Activated T-cell treated with anti-CD3 and anti-CD28 coated beads for 48 hours (primary cell): ENCODE results near the gene CLIP2.
"Not testable (repeated sequence)": the region's sequence is repeated elsewhere in the genome, so short reads cannot be mapped to it uniquely, and the experiment has no call there.

ENCODE experiments used
- DNase-seq: peaks from one replicate; pipeline ENCODE4 v3.0.0-alpha.2; 2020; ENCODE audit warnings: low read depth

The CLIP2 gene

GRCh38 chr7:74372511-74373111, 83.4 kb downstream of the CLIP2 start:
- no peak for DNase-seq

GRCh38 chr7:74373536-74373935, 84.3 kb downstream of the CLIP2 start:
- DNase-seq, result no peak

- no peak for DNase-seq
Measured at GRCh38 chr7:74375726-74376220, 86.6 kb downstream of the CLIP2 start.

- DNase-seq, result no peak
Measured at GRCh38 chr7:74376256-74377036, 87.2 kb downstream of the CLIP2 start.

- no peak for DNase-seq
Measured at GRCh38 chr7:74379938-74380337, 90.7 kb downstream of the CLIP2 start.

- DNase-seq, result no peak
Measured at GRCh38 chr7:74380720-74381119, 91.5 kb downstream of the CLIP2 start.

- not testable (repeated sequence) for DNase-seq
Measured at GRCh38 chr7:74384086-74384485, 94.9 kb downstream of the CLIP2 start.

- DNase-seq, result not testable (repeated sequence)
Measured at GRCh38 chr7:74384854-74385253, 95.6 kb downstream of the CLIP2 start.

GRCh38 chr7:74387606-74388005, 98.4 kb downstream of the CLIP2 start:
- no peak for DNase-seq

- no peak for DNase-seq
Measured at GRCh38 chr7:74388880-74389415, 99.7 kb downstream of the CLIP2 start.

GRCh38 chr7:74393722-74394121, 104.5 kb downstream of the CLIP2 start:
- not testable (repeated sequence) for DNase-seq

- not testable (repeated sequence) for DNase-seq
Measured at GRCh38 chr7:74394601-74395000, 105.4 kb downstream of the CLIP2 start.

- no peak for DNase-seq
Measured at GRCh38 chr7:74395745-74396311, 106.6 kb downstream of the CLIP2 start.

GRCh38 chr7:74396993-74397392, 107.8 kb downstream of the CLIP2 start:
- no peak for DNase-seq

- no peak for DNase-seq
Measured at GRCh38 chr7:74398426-74398825, 109.2 kb downstream of the CLIP2 start.

- DNase-seq, result no peak
Measured at GRCh38 chr7:74399006-74399405, 109.8 kb downstream of the CLIP2 start.

GRCh38 chr7:74400420-74401136, 111.4 kb downstream of the CLIP2 start:
- no peak for DNase-seq

GRCh38 chr7:74401137-74401859, 112.1 kb downstream of the CLIP2 start:
- peak; percentile 61 for DNase-seq

GRCh38 chr7:74402668-74403067, 113.5 kb downstream of the CLIP2 start:
- not testable (repeated sequence) for DNase-seq

- no peak for DNase-seq
Measured at GRCh38 chr7:74403521-74404387, 114.5 kb downstream of the CLIP2 start.

- no peak for DNase-seq
Measured at GRCh38 chr7:74404388-74404700, 115.1 kb downstream of the CLIP2 start.
